ENCODE measurements around the gene BRI3BP.
"Not testable (repeated sequence)": the region's sequence is repeated elsewhere in the genome, so short reads cannot be mapped to it uniquely, and the experiment has no call there.

BRI3BP gene

DNA sequence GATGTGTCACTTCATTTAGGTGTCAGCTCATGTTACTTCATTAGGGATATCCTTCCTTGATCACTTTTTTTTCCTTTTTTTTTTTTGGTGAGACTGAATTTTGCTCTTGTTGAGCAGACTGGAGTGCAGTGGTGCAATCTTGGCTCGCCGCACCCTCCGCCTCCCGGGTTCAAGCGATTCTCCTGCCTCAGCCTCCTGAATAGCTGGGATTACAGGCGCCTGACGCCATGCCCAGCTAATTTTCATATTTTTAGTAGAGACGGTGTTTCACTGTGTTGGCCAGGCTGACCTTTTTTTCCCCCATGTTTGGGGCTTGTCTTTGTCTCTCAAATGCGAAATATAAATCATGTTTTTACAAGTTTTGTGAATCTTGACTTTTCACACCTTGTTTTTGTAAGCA is 62.1 kb downstream of the BRI3BP start:
- peaks cover 0 to 3% of the 10 kb centered on the region in 2 donors for H3K4me1 Mint-ChIP-seq
- ATAC-seq (replicated peaks) (no peak), DNase-seq (no peak)
- H3K4me3 Mint-ChIP-seq: no peak overlapping the region
- H3K27ac Mint-ChIP-seq: no peak overlapping the region
- peaks cover 18 to 20% of the 10 kb centered on the region in 2 donors for H3K27me3 Mint-ChIP-seq
- no peaks in the 10 kb centered on the region for H3K36me3 Mint-ChIP-seq
- peaks cover 0 to 2% of the 10 kb centered on the region in 2 donors for H3K9me3 Mint-ChIP-seq

DNA sequence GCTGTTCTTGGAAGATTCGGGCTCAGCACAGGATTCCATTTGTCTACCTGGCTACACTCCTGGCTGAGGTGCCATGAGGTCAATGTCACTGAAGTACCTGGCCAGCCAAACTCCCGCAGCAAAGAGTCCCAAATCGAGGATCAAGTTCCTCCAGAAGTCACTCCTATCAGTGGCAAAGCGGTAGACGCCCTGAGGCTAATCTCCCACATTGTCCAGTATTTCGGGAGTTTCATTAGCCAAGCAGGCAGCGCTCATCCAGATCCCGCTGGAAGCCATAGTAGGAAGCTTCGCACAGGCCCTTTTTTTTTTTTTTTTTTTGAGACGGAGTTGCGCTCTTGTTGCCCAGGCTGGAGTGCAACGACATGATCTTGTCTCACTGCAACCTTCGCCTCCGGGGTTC is 62.9 kb downstream of the BRI3BP start:
- peaks cover 18 to 20% of the 10 kb centered on the region in 2 donors for H3K27me3 Mint-ChIP-seq
- DNase-seq: no peak
- no peaks in the 10 kb centered on the region for H3K36me3 Mint-ChIP-seq
- peaks cover 0 to 2% of the 10 kb centered on the region in 2 donors for H3K9me3 Mint-ChIP-seq
- no peak for ATAC-seq (replicated peaks)
- no peak overlapping the region for H3K4me3 Mint-ChIP-seq
- H3K27ac Mint-ChIP-seq: no peak overlapping the region
- H3K4me1 Mint-ChIP-seq: peaks cover 0 to 3% of the 10 kb centered on the region in 2 donors

DNA sequence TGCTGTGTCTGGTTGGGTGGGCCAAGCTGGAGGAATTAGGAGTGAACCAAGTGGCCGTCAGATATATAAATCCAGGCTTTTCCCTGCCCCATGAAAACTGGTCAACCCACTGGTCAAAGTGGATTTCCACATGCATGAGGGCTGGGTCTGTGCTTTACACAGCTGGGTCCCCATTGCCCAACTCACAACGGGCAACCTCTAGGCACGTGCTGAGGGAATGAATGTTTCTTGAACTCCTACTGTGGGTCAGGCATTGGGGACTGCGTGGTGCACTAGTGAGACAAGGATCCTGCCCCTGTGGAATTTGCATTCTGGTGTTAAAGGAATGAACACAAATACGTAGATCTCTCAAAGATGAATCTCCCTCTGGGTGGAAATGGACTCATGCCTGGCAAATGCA is 64.3 kb downstream of the BRI3BP start:
- peak overlapping the region; percentile 66 for H3K27ac Mint-ChIP-seq
- DNase-seq (no peak), ATAC-seq (replicated peaks) (no peak)
- H3K27me3 Mint-ChIP-seq: peaks cover 19 to 20% of the 10 kb centered on the region in 2 donors
- H3K4me3 Mint-ChIP-seq: no peak overlapping the region
- peaks cover 0 to 4% of the 10 kb centered on the region in 2 donors for H3K9me3 Mint-ChIP-seq
- H3K36me3 Mint-ChIP-seq: no peaks in the 10 kb centered on the region
- H3K4me1 Mint-ChIP-seq: peaks cover 0 to 3% of the 10 kb centered on the region in 2 donors

DNA sequence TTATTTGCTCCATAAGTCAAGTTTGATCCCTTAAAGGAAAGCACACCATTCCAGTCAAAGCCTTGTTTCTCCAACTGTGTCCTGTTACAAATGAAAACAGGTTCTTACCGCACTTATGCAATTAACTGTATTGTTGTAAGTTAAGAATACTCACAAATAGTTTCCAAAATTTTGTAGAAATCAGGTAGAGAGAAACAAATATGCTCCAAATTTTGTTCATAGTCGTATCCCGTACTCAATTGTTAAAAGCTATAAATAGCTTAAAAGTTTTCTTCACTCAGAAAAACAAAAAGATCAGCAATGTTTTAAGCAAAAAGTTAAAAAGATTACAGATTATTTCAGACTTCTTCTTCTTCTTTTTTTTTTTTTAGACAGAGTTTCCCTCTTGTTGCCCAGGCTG is 67.8 kb downstream of the BRI3BP start:
- DNase-seq (no peak), ATAC-seq (replicated peaks) (no peak)
- peaks cover 0 to 2% of the 10 kb centered on the region in 2 donors for H3K9me3 Mint-ChIP-seq
- H3K4me1 Mint-ChIP-seq: peaks cover 7 to 11% of the 10 kb centered on the region in 2 donors
- H3K4me3 Mint-ChIP-seq: no peak overlapping the region
- no peaks in the 10 kb centered on the region for H3K36me3 Mint-ChIP-seq
- H3K27ac Mint-ChIP-seq: no peak overlapping the region
- H3K27me3 Mint-ChIP-seq: peaks cover 29 to 31% of the 10 kb centered on the region in 2 donors

DNA sequence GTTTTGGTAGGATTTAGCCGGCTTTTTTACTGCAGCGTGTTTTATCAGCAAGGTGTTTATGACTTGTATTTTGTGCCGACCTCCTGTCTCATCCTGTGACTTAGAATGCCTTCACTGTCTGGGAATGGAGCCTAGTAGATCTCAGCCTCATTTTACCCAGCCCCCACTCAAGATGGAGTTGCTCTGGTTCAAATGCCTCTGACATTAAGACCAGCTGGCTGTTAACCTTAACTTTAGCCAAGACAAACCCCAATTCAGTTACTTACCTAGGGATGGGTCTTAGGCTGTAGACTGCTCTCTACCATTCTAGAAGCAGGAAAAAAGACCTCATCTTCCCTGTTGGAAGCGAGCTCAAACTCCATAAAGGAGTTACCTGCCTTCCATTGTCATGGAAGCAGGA is 70.1 kb downstream of the BRI3BP start:
- H3K9me3 Mint-ChIP-seq; ATAC-seq (replicated peaks); H3K27ac Mint-ChIP-seq; DNase-seq; H3K4me3 Mint-ChIP-seq; H3K36me3 Mint-ChIP-seq: not testable (repeated sequence)
- H3K4me1 Mint-ChIP-seq: peaks cover 13 to 22% of the 10 kb centered on the region in 2 donors
- H3K27me3 Mint-ChIP-seq: peaks cover 13 to 17% of the 10 kb centered on the region in 2 donors

- H3K27me3 Mint-ChIP-seq: peaks cover 9 to 12% of the 10 kb centered on the region in 2 donors
- H3K4me3 Mint-ChIP-seq: peak overlapping the region; percentile 27 to 72
- DNase-seq (no peak), ATAC-seq (replicated peaks) (no peak)
- H3K9me3 Mint-ChIP-seq: peaks cover 0 to 2% of the 10 kb centered on the region in 2 donors
- H3K27ac Mint-ChIP-seq: no peak overlapping the region
- peaks cover 3 to 7% of the 10 kb centered on the region in 2 donors for H3K36me3 Mint-ChIP-seq
- peaks cover 12 to 22% of the 10 kb centered on the region in 2 donors for H3K4me1 Mint-ChIP-seq
Measured at GRCh38 chr12:125064492-125064891, 71.0 kb downstream of the BRI3BP start.

DNA sequence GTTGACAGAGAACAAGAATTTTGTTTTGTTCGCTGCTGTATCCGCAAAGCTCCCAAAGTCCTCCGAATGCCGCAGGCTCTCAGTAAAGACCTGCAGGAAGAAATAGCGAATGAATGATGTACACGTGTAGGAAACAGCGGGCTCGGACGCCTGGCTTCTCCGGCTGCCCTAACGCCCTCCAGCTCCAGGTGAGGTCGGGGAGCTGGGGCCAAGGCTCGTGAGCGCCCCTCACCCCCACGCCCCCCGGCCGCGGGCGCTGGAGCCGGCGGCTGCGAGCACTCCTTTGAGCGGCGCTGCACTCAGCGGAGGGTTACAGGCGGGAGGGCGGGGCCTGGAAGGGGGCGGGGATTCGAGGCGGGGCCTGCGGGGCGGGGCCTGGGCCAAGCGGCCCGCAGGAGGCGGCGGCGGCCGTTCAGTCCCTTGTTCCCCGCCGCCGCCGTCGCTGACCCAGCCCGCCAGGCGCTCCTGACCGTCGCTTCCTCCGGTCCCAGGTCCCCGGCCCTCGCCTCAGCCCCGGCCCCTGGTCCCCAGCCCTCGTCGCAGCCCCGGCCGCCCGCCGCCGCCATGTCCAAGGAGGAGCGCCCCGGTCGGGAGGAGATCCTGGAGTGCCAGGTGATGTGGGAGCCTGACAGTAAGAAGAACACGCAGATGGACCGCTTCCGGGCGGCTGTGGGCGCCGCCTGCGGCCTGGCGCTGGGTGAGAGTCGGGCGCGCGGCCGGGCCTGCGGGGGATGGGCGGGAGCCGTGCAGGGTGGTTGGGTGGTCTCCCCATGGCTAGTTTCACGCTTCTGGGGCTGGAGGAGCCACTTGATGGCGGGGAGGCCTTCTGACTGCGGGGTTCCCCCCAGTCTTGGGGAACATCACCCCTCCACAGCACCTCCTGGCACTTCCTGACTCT is 71.8 kb downstream of the BRI3BP start, which contains the start of gene AACS:
Gene AACS (plus strand): TSS at position 415 of the 898 bp plus-strand sequence. CDS start 150 bp downstream, at position 565.
- peak within 1 kb of the TSS; percentile 65 for H3K27ac Mint-ChIP-seq
- peaks cover 5 to 7% of the 10 kb centered on the region in 2 donors for H3K36me3 Mint-ChIP-seq
- DNase-seq (peak; percentile 48), ATAC-seq (replicated peaks) (peak; percentile 97 to 98)
- H3K4me3 Mint-ChIP-seq: peak within 1 kb of the TSS; percentile 72 to 86
- peaks cover 12 to 22% of the 10 kb centered on the region in 2 donors for H3K4me1 Mint-ChIP-seq
- peaks cover 9 to 12% of the 10 kb centered on the region in 2 donors for H3K27me3 Mint-ChIP-seq
- peaks cover 0 to 2% of the 10 kb centered on the region in 2 donors for H3K9me3 Mint-ChIP-seq

DNA sequence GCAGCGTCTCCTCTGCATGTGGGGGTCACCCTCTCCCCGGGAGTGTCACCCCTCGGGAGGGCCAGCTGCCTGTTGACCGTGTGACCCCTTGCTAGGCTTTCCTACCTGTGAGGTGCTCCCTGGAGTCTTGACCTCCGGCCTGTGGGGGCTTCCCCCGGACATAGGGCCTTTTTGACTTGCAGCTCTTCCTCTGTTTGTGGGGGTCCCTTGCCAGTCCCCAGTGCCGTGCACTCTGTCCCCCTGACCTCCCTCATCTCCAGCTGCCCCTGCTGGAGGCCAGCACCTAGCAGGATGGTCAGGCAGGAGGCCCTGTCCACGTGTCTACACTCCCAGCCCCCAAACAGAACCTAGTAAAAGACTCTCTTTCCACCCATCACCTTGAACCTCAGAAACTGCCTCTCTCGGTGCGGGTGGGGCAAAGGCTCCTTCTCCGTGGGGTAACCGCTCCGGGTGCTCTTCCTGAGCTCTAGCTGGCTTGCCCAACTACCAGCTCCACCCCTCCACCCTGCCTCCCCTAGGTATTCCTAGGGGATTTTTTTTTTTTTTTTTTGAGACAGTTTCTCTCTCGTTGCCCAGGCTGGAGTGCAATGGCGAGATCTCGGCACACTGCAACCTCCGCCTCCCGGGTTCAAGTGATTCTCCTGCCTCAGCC is 72.6 kb downstream of the BRI3BP start:
- peaks cover 12 to 22% of the 10 kb centered on the region in 2 donors for H3K4me1 Mint-ChIP-seq
- peak overlapping the region; percentile 65 for H3K27ac Mint-ChIP-seq
- peak overlapping the region; percentile 72 to 86 for H3K4me3 Mint-ChIP-seq
- DNase-seq (no peak), ATAC-seq (replicated peaks) (no peak)
- peaks cover 0 to 2% of the 10 kb centered on the region in 2 donors for H3K9me3 Mint-ChIP-seq
- H3K36me3 Mint-ChIP-seq: peaks cover 5 to 7% of the 10 kb centered on the region in 2 donors
- peaks cover 9 to 12% of the 10 kb centered on the region in 2 donors for H3K27me3 Mint-ChIP-seq

DNA sequence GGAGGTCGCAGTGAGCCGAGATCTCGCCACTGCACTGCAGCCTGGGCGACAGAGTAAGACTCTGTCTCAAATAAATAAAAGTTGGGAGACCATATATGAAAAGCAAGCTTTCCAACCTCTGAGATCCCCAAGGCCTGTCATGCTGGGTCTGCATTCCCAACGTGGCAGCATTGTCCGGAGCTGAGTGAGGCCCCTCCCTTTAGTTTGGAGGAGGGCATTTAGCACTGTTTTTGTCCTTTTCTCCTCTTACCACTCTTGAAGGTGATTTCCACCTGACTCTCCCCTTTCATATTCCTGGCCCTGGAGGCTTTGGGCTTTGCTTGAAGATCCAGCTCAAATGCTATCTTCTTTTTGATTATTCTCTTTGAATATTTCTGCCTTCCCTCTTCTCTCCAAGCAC is 74.9 kb downstream of the BRI3BP start:
- Mint-ChIP-seq H3K27me3 (peaks cover 2 to 5% of the 10 kb centered on the region in 2 donors), H3K4me3 (no peak overlapping the region)
- no peak for ATAC-seq (replicated peaks)

DNA sequence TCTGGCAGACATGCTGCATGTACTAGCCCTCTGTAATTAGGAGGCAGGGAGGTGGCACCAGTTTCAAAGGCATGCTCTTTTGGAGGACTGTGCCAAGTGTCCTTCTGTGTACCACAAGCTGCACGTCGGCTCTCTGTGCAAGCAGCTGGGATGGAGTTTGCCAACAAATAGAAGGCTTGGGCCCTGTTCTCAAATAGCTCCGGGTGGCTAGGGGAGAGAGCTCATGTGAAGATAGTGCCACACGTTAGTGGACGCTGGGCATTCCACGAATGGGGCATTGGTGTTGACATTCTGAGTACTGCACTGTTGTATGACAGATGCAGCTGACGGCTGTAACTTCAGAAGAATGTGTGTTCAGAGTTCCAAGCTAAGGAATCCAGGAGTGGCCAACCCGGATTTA is 76.2 kb downstream of the BRI3BP start:
- ATAC-seq (replicated peaks): no peak
- H3K27me3 Mint-ChIP-seq: no peaks in the 10 kb centered on the region
- no peak overlapping the region for H3K4me3 Mint-ChIP-seq

More for the DNA sequence above, 74.9 kb downstream of the BRI3BP start:
- peaks cover 9 to 10% of the 10 kb centered on the region in 2 donors for H3K36me3 Mint-ChIP-seq
- DNase-seq: no peak
- peak overlapping the region; percentile 69 for H3K27ac Mint-ChIP-seq
- H3K9me3 Mint-ChIP-seq: no peaks in the 10 kb centered on the region
- peaks cover 14 to 22% of the 10 kb centered on the region in 2 donors for H3K4me1 Mint-ChIP-seq

GRCh38 chr12:125070112-125070511 is 76.7 kb downstream of the BRI3BP start:
- no peak overlapping the region for H3K4me3 Mint-ChIP-seq
- H3K27ac Mint-ChIP-seq: no peak overlapping the region
- DNase-seq: no peak
- no peaks in the 10 kb centered on the region for H3K27me3 Mint-ChIP-seq
- peaks cover 13 to 16% of the 10 kb centered on the region in 2 donors for H3K4me1 Mint-ChIP-seq
- H3K9me3 Mint-ChIP-seq: no peaks in the 10 kb centered on the region
- H3K36me3 Mint-ChIP-seq: peaks cover 9 to 14% of the 10 kb centered on the region in 2 donors
- ATAC-seq (replicated peaks): no peak

More for the DNA sequence above, 76.2 kb downstream of the BRI3BP start:
- no peak for DNase-seq
- Mint-ChIP-seq H3K9me3 (no peaks in the 10 kb centered on the region), H3K4me1 (peaks cover 14 to 21% of the 10 kb centered on the region in 2 donors), H3K36me3 (peaks cover 9 to 14% of the 10 kb centered on the region in 2 donors), H3K27ac (no peak overlapping the region)

DNA sequence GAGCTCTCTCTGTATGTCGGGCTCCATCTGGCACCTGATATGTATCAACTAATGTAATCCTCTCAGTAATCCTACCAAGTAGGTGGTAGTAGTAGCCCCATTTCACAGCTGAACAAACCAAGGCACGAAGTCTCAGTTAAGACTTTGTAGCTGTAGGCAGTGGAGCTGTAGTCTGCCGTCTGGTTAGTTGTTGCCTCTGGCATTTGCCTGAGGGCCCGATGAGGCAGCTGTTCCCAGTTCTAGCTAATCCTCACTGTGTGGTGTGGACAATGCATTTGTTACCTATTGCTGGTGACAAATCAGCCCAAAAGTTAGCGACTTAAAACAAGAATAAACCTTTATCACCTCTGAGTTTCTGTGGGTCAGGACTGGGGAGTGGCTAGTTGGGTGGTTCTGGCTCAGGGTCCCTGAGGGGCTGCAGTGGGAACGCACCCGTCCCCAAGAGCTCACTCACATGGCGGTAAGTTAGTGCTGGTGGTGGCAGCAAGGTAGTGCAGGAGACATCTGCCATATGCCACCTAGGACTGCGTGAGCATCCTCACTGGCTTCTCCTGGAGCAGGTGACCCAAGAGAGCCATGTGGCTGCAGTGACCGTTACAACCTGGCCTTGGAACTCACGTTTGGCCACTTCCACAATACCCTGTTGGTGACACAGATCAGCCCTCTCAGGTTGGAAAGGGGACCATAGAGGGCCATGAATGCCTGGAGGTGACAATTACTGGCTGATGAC is 77.4 kb downstream of the BRI3BP start:
- no peak overlapping the region for H3K27ac Mint-ChIP-seq
- ATAC-seq (replicated peaks): no peak
- H3K27me3 Mint-ChIP-seq: no peaks in the 10 kb centered on the region
- no peaks in the 10 kb centered on the region for H3K9me3 Mint-ChIP-seq
- peaks cover 13 to 15% of the 10 kb centered on the region in 2 donors for H3K36me3 Mint-ChIP-seq
- no peak overlapping the region for H3K4me3 Mint-ChIP-seq
- DNase-seq: no peak
- H3K4me1 Mint-ChIP-seq: peaks cover 13 to 14% of the 10 kb centered on the region in 2 donors

- Mint-ChIP-seq H3K27ac (no peak overlapping the region), H3K9me3 (no peaks in the 10 kb centered on the region), H3K4me3 (no peak overlapping the region), H3K27me3 (no peaks in the 10 kb centered on the region), H3K4me1 (peaks cover 9 to 10% of the 10 kb centered on the region in 2 donors), H3K36me3 (peaks cover 19 to 21% of the 10 kb centered on the region in 2 donors)
- DNase-seq: no peak
- ATAC-seq (replicated peaks): no peak
Measured at GRCh38 chr12:125071456-125071855, 78.0 kb downstream of the BRI3BP start.

DNA sequence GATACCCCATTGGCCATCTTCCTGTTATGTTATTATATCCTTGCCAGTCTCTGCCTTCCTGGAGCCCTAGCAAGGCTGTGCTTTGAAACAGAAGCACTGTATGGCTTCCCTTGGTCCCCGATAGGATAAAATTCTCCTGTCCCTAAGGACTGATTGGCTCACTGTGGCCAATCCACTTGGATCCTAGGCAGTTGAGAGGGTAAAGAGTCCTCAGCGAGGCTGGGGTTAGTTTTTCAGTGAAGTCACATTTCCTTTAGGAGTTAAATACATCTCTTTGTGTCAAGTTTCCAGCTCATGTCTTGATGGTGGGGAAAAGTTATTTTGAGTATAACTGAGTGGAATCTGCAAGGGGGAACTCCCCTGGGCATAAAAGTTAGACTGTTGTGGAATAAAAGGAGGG is 79.1 kb downstream of the BRI3BP start:
- Mint-ChIP-seq H3K9me3 (no peaks in the 10 kb centered on the region), H3K27me3 (no peaks in the 10 kb centered on the region), H3K36me3 (peaks cover 17 to 18% of the 10 kb centered on the region in 2 donors), H3K4me3 (no peak overlapping the region), H3K27ac (no peak overlapping the region), H3K4me1 (peaks cover 0 to 4% of the 10 kb centered on the region in 2 donors)
- ATAC-seq (replicated peaks) (no peak), DNase-seq (no peak)

All from stimulated activated naive B cell treated with anti-CD40 and anti-IgM and Interleukin-4, amounts not matched to agents 10 μg/mL and 1 μg/mL and 100 μg/mL, for 72 hours (primary cell).